HCT116 (cell line): ENCODE results near the gene PRKAR2A. TPM values are rescaled to one million over a fixed set of nuclear protein-coding genes. Genes with fewer than 3 reads are reported as not detected.

ENCODE experiments used
- ATAC-seq: fragments of 200-7000 bp; cut with Tn5 transposase; 2 replicates; pipeline ENCODE4 v1.9.1; 2020; ENCODE audit warnings: mild to moderate bottlenecking, moderate library complexity
- BruUV-seq: library from RNA; stranded (reverse); fragments of 400-500 nt; replicated peaks from 2 replicates; lab custom pipeline; 2021; lab: Mats Ljungman, UMichigan
- CTCF ChIA-PET: fragments of 300-600 bp; sonication (Branson Sonifier 250); formaldehyde crosslinking; loops from one replicate; lab custom pipeline; 2021; ENCODE audit warnings: antibody characterized with exemption; lab: Charles Lee
- POLR2A ChIA-PET: fragments of 300-600, 350-600 bp; sonication (Branson Sonifier 250); formaldehyde crosslinking; loops from one replicate; lab custom pipeline; 2021; ENCODE audit warnings: antibody characterized with exemption; lab: Charles Lee
- RAD21 ChIA-PET, 2 experiments: fragments of 300-600 bp; sonication (Branson Sonifier 250); formaldehyde crosslinking; loops; one replicate each; lab custom pipeline; 2023; ENCODE audit warnings: low total read pairs in 2 of 2; ENCODE audit not compliant: uncharacterized antibody in 2 of 2, unreplicated experiment in 2 of 2, low non-redundant PET in 1 of 2; lab: Charles Lee
- DNase-seq: peaks from one replicate; pipeline ENCODE4 v3.0.0-alpha.2; 2010; ENCODE audit warnings: low read depth, low spot score
- H2AFZ ChIP-seq: fragments of 200-600 bp; shearing (Covaris generic), sonication (generic); 2 replicates; pipeline ENCODE4 v1.6.1; 2017; ENCODE audit warnings: low read depth, mixed run types, mixed read lengths, antibody characterized with exemption, low read length; ENCODE audit not compliant: poor library complexity, severe bottlenecking
- H3K27ac ChIP-seq: 2 replicates; pipeline ENCODE4 v1.5.1; 2012; ENCODE audit warnings: low read depth, low read length
- H3K27me3 ChIP-seq: fragments of 200-600 bp; sonication (generic); 2 replicates; pipeline ENCODE4 v1.6.1; 2016; ENCODE audit warnings: mixed run types, low read length, mixed read lengths; ENCODE audit not compliant: insufficient read depth
- H3K36me3 ChIP-seq, 2 experiments: fragments of 200-500 bp in 1 of 2; fragments of 200-600 bp in 1 of 2; sonication (Bioruptor generic) in 1 of 2; sonication (generic) in 1 of 2; 2 replicates each; pipeline versions ENCODE4 v1.5.1 to v1.6.1; 2014 to 2016; ENCODE audit warnings: low read length in 2 of 2, inconsistent platforms in 1 of 2, mixed read lengths in 1 of 2, mixed run types in 1 of 2; ENCODE audit not compliant: insufficient read depth in 2 of 2, control insufficient read depth in 1 of 2
- H3K4me1 ChIP-seq, 2 experiments: fragments of 200-600 bp in 1 of 2; sonication (generic) in 1 of 2; 2 replicates each; pipeline versions ENCODE4 v1.5.1 to v1.6.1; 2012 to 2017; ENCODE audit warnings: low read length in 2 of 2, inconsistent platforms in 1 of 2, mild to moderate bottlenecking in 1 of 2, mixed read lengths in 1 of 2, mixed run types in 1 of 2, moderate library complexity in 1 of 2; ENCODE audit not compliant: insufficient read depth in 2 of 2, control insufficient read depth in 1 of 2
- H3K4me2 ChIP-seq: fragments of 200-600 bp; sonication (generic); 2 replicates; pipeline ENCODE4 v1.6.1; 2017; ENCODE audit warnings: mixed run types, low read length, mixed read lengths
- H3K4me3 ChIP-seq, 2 experiments: fragments of 200-600 bp in 1 of 2; sonication (generic) in 1 of 2; replicated peaks in 1 of 2; 2 replicates each; pipeline ENCODE4 v1.5.1; 2011 to 2016; ENCODE audit warnings: low read length in 2 of 2, control low read depth in 1 of 2, low read depth in 1 of 2, mild to moderate bottlenecking in 1 of 2, mixed read lengths in 1 of 2, mixed run types in 1 of 2
- H3K79me2 ChIP-seq: fragments of 200-600 bp; sonication (generic); 2 replicates; pipeline ENCODE4 v1.6.1; 2017; ENCODE audit warnings: mild to moderate bottlenecking, mixed run types, low read length, moderate library complexity, mixed read lengths; ENCODE audit not compliant: insufficient read depth
- H3K9ac ChIP-seq: fragments of 200-600 bp; sonication (generic); 2 replicates; pipeline ENCODE4 v1.6.1; 2016; ENCODE audit warnings: low read length, mixed read lengths
- H3K9me2 ChIP-seq: fragments of 200-600 bp; sonication (generic), shearing (Covaris generic); 2 replicates; pipeline ENCODE4 v1.6.1; 2017; ENCODE audit warnings: mixed run types, mild to moderate bottlenecking, moderate library complexity; ENCODE audit not compliant: insufficient read depth
- H3K9me3 ChIP-seq, 2 experiments: fragments of 200-500 bp in 1 of 2; fragments of 200-600 bp in 1 of 2; sonication (Bioruptor generic) in 1 of 2; sonication (generic) in 1 of 2; 2 replicates each; pipeline ENCODE4 v1.6.1; 2014 to 2017; ENCODE audit warnings: low read length in 2 of 2, mixed read lengths in 2 of 2, inconsistent platforms in 1 of 2, low read depth in 1 of 2, mild to moderate bottlenecking in 1 of 2, mixed run types in 1 of 2, moderate library complexity in 1 of 2; ENCODE audit not compliant: control insufficient read depth in 1 of 2, insufficient read depth in 1 of 2
- H4K20me1 ChIP-seq: fragments of 200-600 bp; sonication (generic), shearing (Covaris generic); 2 replicates; pipeline ENCODE4 v1.6.1; 2017; ENCODE audit warnings: mixed run types, mild to moderate bottlenecking, moderate library complexity; ENCODE audit not compliant: insufficient read depth
- ATF3 ChIP-seq: IDR thresholded peaks from 2 replicates; pipeline ENCODE4 v1.6.1; 2012
- CTCF ChIP-seq, 3 experiments: fragments of 200-600 bp in 1 of 3; sonication (generic) in 1 of 3; IDR thresholded peaks in 2 of 3; conservative IDR thresholded peaks in 1 of 3; 2 replicates each; pipeline ENCODE4 v1.5.1; 2012 to 2017; ENCODE audit warnings: low read depth in 2 of 3, low read length in 2 of 3, antibody characterized with exemption in 1 of 3, borderline replicate concordance in 1 of 3, control low read depth in 1 of 3, mild to moderate bottlenecking in 1 of 3, mixed read lengths in 1 of 3, mixed run types in 1 of 3, moderate library complexity in 1 of 3; ENCODE audit not compliant: insufficient read depth in 1 of 3
- JUND ChIP-seq: IDR thresholded peaks from 2 replicates; pipeline ENCODE4 v1.6.1; 2012
- RAD21 ChIP-seq: IDR thresholded peaks from 2 replicates; pipeline ENCODE4 v1.6.1; 2012; ENCODE audit warnings: low read depth, mild to moderate bottlenecking
- REST ChIP-seq: IDR thresholded peaks from 2 replicates; pipeline ENCODE4 v1.6.1; 2012; ENCODE audit warnings: low read depth
- SIN3A ChIP-seq: IDR thresholded peaks from 2 replicates; pipeline ENCODE4 v1.6.1; 2012; ENCODE audit warnings: low read depth
- SP1 ChIP-seq: IDR thresholded peaks from 2 replicates; pipeline ENCODE4 v1.6.1; 2012; ENCODE audit warnings: low read depth
- intact Hi-C: fragments of 100-400 bp; cut with micrococcal nuclease; formaldehyde crosslinking; loops from 2 replicates; pipeline ENCODE4 v1.10.0; 2022
- total RNA-seq: library from RNA; stranded (reverse); gene quantifications from one replicate; pipeline ENCODE4 v1.2.1, GENCODE V29; 2021; ENCODE audit not compliant: unreplicated experiment

PRKAR2A gene
- total RNA-seq, 1 experiment from 2014 or later = 63.3 TPM

- no peak overlapping the region for H3K4me3 ChIP-seq
- ChIA-PET CTCF (interaction anchor here (1.0 to 1.4 kb wide), 2 partner anchors 11 to 12 kb away, joined by 3 to 7 read pairs; partner anchors contain the start of gene NCKIPSD), POLR2A (interaction anchor here (0.7 to 1.6 kb wide), 3 partner anchors 12 to 323 kb away, joined by 3 read pairs; no protein-coding TSS in a partner anchor), RAD21 (no interaction called here)
- no peak overlapping the region for H3K4me2 ChIP-seq
- no peak overlapping the region; the same call in 1 of the 2 replicates for H3K27ac ChIP-seq
- H3K9ac ChIP-seq = no peak overlapping the region
- no peaks in the 10 kb centered on the region for H3K27me3 ChIP-seq
- peaks cover 99% of the 10 kb centered on the region for H3K79me2 ChIP-seq
- no peak for DNase-seq
- ATAC-seq = no peak
- BruUV-seq = no TSS peak
- no peaks in the 10 kb centered on the region for H3K9me3 ChIP-seq
- no peak overlapping the region for H2AFZ ChIP-seq
- peaks cover 38 to 53% of the 10 kb centered on the region in 2 experiments for H3K4me1 ChIP-seq
- H3K9me2 ChIP-seq = no peaks in the 10 kb centered on the region
- intact Hi-C loops = no loop called here
- peaks cover 28% of the 10 kb centered on the region; the same call in 1 of the 2 replicates for H4K20me1 ChIP-seq
- H3K36me3 ChIP-seq = peaks cover 40 to 41% of the 10 kb centered on the region in 2 experiments
- TF ChIP-seq JUND = no peak
- 0 out of 6 replicates have a peak, but pooled peaks of 1 of the 3 experiments have one; percentile 2 for TF ChIP-seq CTCF (IDR thresholded peaks at IDR 0.05 in 2 of 3, conservative IDR thresholded peaks at IDR 0.05 in 1 of 3; ENCODE audit: borderline replicate concordance in 1 of 3, insufficient read depth in 1 of 3, low read depth in 2 of 3, low read length in 2 of 3)
- 0 out of 2 replicates have a peak, but pooled peaks have one; percentile 7 for TF ChIP-seq RAD21
Measured at GRCh38 chr3:48697952-48698351, 149.7 kb downstream of the PRKAR2A start.

- POLR2A ChIA-PET = no interaction called here
- Histone ChIP-seq H2AFZ (no peak overlapping the region), H3K27me3 (no peaks in the 10 kb centered on the region), H3K9ac (0 out of 2 replicates have a peak overlapping the region, but pooled peaks have one; percentile 1), H4K20me1 (peaks cover 24% of the 10 kb centered on the region; the same call in 1 of the 2 replicates), H3K79me2 (peaks cover 98% of the 10 kb centered on the region), H3K27ac (no peak overlapping the region), H3K9me2 (no peaks in the 10 kb centered on the region), H3K36me3 (peaks cover 46 to 51% of the 10 kb centered on the region in 2 experiments), H3K9me3 (no peaks in the 10 kb centered on the region), H3K4me2 (peak overlapping the region; percentile 3; the same call in 1 of the 2 replicates), H3K4me3 (no peak overlapping the region), H3K4me1 (peaks cover 27 to 40% of the 10 kb centered on the region in 2 experiments)
- TF ChIP-seq REST = no peak
- TF ChIP-seq ATF3 = 0 out of 2 replicates have a peak, but pooled peaks have one; percentile 21
- TF ChIP-seq SP1 = no peak
- no peak for TF ChIP-seq SIN3A
- RAD21 ChIA-PET = no interaction called here
- DNase-seq (no peak), ATAC-seq (no peak)
- BruUV-seq = no TSS peak
- intact Hi-C loops = no loop called here
- CTCF ChIA-PET = interaction anchor here (1.0 kb wide), 1 partner anchor 8 kb away, joined by 3 read pairs; no protein-coding TSS in a partner anchor
Measured at GRCh38 chr3:48696601-48697000, 151.1 kb downstream of the PRKAR2A start.
